ENCODE data around the gene RNGTT. TPM values are rescaled to one million over a fixed set of nuclear protein-coding genes. Genes with fewer than 3 reads are reported as not detected.

The RNGTT gene
- total and polyA plus RNA-seq, 10 of the 15 experiments (the other 5 are each of a cell fraction or from before 2014, with no cell fraction given) = 7.7 to 30.4 (median 22.2) TPM

DNA sequence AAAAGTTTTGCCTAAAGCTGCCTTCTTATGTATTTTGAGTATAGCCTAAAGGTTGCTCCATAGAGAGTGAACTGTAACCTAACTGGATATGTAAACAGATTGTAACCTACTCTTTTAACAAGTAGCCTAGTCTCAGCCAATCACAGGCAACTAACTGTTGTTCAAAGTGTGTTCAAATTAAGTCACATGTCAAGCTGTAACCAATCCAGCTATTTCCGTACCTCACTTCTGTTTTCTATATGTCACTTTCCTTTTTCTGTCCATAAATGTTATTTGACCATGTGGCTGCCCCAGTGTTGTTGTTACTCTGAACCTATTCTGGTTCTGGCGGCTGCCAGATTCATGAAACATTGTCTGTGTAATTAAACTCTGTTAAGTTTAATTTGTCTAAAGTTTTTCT, 47.4 kb upstream of the RNGTT start:
- no peaks in the 10 kb centered on the region for H3K9me3 ChIP-seq (replicated peaks; ENCODE audit: control insufficient read depth, insufficient read depth, low read length)
- no peaks in the 10 kb centered on the region for H3K36me3 ChIP-seq (ENCODE audit: control insufficient read depth in 2 of 2, insufficient read depth in 2 of 2, low read length in 1 of 2)
- no peak overlapping the region for H3K4me3 ChIP-seq
- no peak overlapping the region for H3K27ac ChIP-seq (ENCODE audit: control insufficient read depth, insufficient read depth)
- in situ Hi-C loops (cut with MboI) (no loop called here), intact Hi-C loops (cut with micrococcal nuclease; ENCODE audit: unreplicated experiment) (no loop called here)
- WGBS (ENCODE audit: insufficient coverage, insufficient replicate concordance, low lambda C conversion rate, missing lambda C conversion rate) = 48% methylated on average over 2 of the region's 2 CpGs
- ATAC-seq (no peak), FAIRE-seq (no peak), DNase-seq (ENCODE audit: low read depth, low spot score) (no peak)
- no peaks in the 10 kb centered on the region for H4K20me1 ChIP-seq (ENCODE audit: control insufficient read depth, insufficient read depth)
- H3K27me3 ChIP-seq (replicated peaks in 1 of 2; ENCODE audit: control insufficient read depth in 2 of 2, insufficient read depth in 2 of 2, low read length in 1 of 2) = no peaks in the 10 kb centered on the region
- no peak overlapping the region for H3K9ac ChIP-seq (ENCODE audit: control insufficient read depth, insufficient read depth, low read length)
- H2AFZ ChIP-seq (ENCODE audit: control insufficient read depth, low read depth, low read length) = no peak overlapping the region
- H3K79me2 ChIP-seq (ENCODE audit: control insufficient read depth, insufficient read depth, low read length) = no peaks in the 10 kb centered on the region
- H3K4me2 ChIP-seq (ENCODE audit: control insufficient read depth, insufficient read depth) = no peak overlapping the region
- RAD21 ChIA-PET (ENCODE audit: unreplicated experiment) = interaction anchor here (1.1 kb wide), 1 partner anchor 69 kb away, joined by 3 read pairs; no protein-coding TSS in a partner anchor
- SMC1A ChIA-PET (ENCODE audit: uncharacterized antibody, unreplicated experiment) = interaction anchor here (0.6 to 1.2 kb wide), 2 partner anchors 63 to 154 kb away, joined by 3 to 4 read pairs; no protein-coding TSS in a partner anchor
- BruUV-seq (replicated peaks) = no TSS peak
- POLR2A ChIA-PET = interaction anchor here (0.6 kb wide), 2 partner anchors 123 to 340 kb away, joined by 3 to 8 read pairs; no protein-coding TSS in a partner anchor
- no peak for TF ChIP-seq WRNIP1 (IDR thresholded peaks at IDR 0.05; ENCODE audit: borderline replicate concordance, low read depth, low read length)
- no peak for TF ChIP-seq DPF2 (IDR thresholded peaks at IDR 0.05)
- TF ChIP-seq IRF4 (IDR thresholded peaks at IDR 0.05; ENCODE audit: low read depth, low read length) = no peak
- peak; percentile 64; the same call in 1 of the 2 replicates for TF ChIP-seq NFYB (IDR thresholded peaks at IDR 0.05; ENCODE audit: insufficient read depth, low read depth, low read length)
- no peaks in the 10 kb centered on the region for H3K4me1 ChIP-seq (ENCODE audit: control insufficient read depth, insufficient read depth, low read length)
- CTCF ChIA-PET = interaction anchor here (0.5 to 1.9 kb wide), 7 partner anchors 14 to 273 kb away, joined by 3 to 6 read pairs (median 5); no protein-coding TSS in a partner anchor

- no peak overlapping the region for H2AFZ ChIP-seq (ENCODE audit: control insufficient read depth, low read depth, low read length)
- no TSS peak for BruUV-seq (replicated peaks)
- no peak for ATAC-seq
- no peak overlapping the region for H3K27ac ChIP-seq (ENCODE audit: control insufficient read depth, insufficient read depth)
- H4K20me1 ChIP-seq (ENCODE audit: control insufficient read depth, insufficient read depth) = no peaks in the 10 kb centered on the region
- CTCF ChIA-PET = no interaction called here
- 81% methylated on average over 5 of the region's 5 CpGs for WGBS (ENCODE audit: insufficient coverage, insufficient replicate concordance, low lambda C conversion rate, missing lambda C conversion rate)
- no peaks in the 10 kb centered on the region for H3K36me3 ChIP-seq (ENCODE audit: control insufficient read depth in 2 of 2, insufficient read depth in 2 of 2, low read length in 1 of 2)
- H3K4me3 ChIP-seq = no peak overlapping the region
- H3K27me3 ChIP-seq (replicated peaks in 1 of 2; ENCODE audit: control insufficient read depth in 2 of 2, insufficient read depth in 2 of 2, low read length in 1 of 2) = no peaks in the 10 kb centered on the region
- TF ChIP-seq BACH1 (IDR thresholded peaks at IDR 0.05; ENCODE audit: borderline replicate concordance) (no peak), EED (IDR thresholded peaks at IDR 0.05; ENCODE audit: low read depth) (no peak), EZH2 (IDR thresholded peaks at IDR 0.05; ENCODE audit: borderline replicate concordance, control insufficient read depth, low read depth, low read length) (no peak), ZNF217 (IDR thresholded peaks at IDR 0.05) (no peak), JUNB (IDR thresholded peaks at IDR 0.05) (no peak), ZZZ3 (IDR thresholded peaks at IDR 0.05; ENCODE audit: control insufficient read depth, insufficient read length, low read depth) (no peak), SPI1 (IDR thresholded peaks at IDR 0.05; ENCODE audit: borderline replicate concordance, insufficient read depth, low read depth, low read length) (peak; percentile 33; the same call in 1 of the 2 replicates), FOXM1 (IDR thresholded peaks at IDR 0.05; ENCODE audit: low read depth, low read length) (no peak)
- FAIRE-seq = no peak
- H3K4me2 ChIP-seq (ENCODE audit: control insufficient read depth, insufficient read depth) = no peak overlapping the region
- no peak for DNase-seq (ENCODE audit: low read depth, low spot score)
- RAD21 ChIA-PET (ENCODE audit: unreplicated experiment) = no interaction called here
- POLR2A ChIA-PET = interaction anchor here (0.7 kb wide), 2 partner anchors 11 to 138 kb away, joined by 3 read pairs; no protein-coding TSS in a partner anchor
- no peaks in the 10 kb centered on the region for H3K79me2 ChIP-seq (ENCODE audit: control insufficient read depth, insufficient read depth, low read length)
- no peaks in the 10 kb centered on the region for H3K4me1 ChIP-seq (ENCODE audit: control insufficient read depth, insufficient read depth, low read length)
- in situ Hi-C loops (cut with MboI) (no loop called here), intact Hi-C loops (cut with micrococcal nuclease; ENCODE audit: unreplicated experiment) (no loop called here)
- H3K9ac ChIP-seq (ENCODE audit: control insufficient read depth, insufficient read depth, low read length) = no peak overlapping the region
- SMC1A ChIA-PET (ENCODE audit: uncharacterized antibody, unreplicated experiment) = interaction anchor here (0.6 to 1.0 kb wide), 2 partner anchors 70 to 362 kb away, joined by 3 to 6 read pairs; no protein-coding TSS in a partner anchor
- H3K9me3 ChIP-seq (replicated peaks; ENCODE audit: control insufficient read depth, insufficient read depth, low read length) = no peaks in the 10 kb centered on the region
These were observed 46.2 kb upstream of the RNGTT start for GRCh38 chr6:89009624-89010059.
